Testis (tissue), 2 donors: ENCODE measurements around the gene TYK2.

Source experiments
- CTCF ChIP-seq, 3 experiments: fragments of 450-650 bp in 2 of 3; fragments of 200-600 bp in 1 of 3; sonication (generic) in 1 of 3; IDR thresholded peaks; one replicate each; pipeline ENCODE4 v1.5.1; 2016 to 2019; ENCODE audit warnings: antibody characterized with exemption in 3 of 3, mild to moderate bottlenecking in 2 of 3, moderate library complexity in 1 of 3
- POLR2A ChIP-seq: fragments of 450-650 bp; IDR thresholded peaks from one replicate; pipeline ENCODE4 v1.6.1; 2017; ENCODE audit warnings: antibody characterized with exemption, mild to moderate bottlenecking, moderate library complexity

DNA sequence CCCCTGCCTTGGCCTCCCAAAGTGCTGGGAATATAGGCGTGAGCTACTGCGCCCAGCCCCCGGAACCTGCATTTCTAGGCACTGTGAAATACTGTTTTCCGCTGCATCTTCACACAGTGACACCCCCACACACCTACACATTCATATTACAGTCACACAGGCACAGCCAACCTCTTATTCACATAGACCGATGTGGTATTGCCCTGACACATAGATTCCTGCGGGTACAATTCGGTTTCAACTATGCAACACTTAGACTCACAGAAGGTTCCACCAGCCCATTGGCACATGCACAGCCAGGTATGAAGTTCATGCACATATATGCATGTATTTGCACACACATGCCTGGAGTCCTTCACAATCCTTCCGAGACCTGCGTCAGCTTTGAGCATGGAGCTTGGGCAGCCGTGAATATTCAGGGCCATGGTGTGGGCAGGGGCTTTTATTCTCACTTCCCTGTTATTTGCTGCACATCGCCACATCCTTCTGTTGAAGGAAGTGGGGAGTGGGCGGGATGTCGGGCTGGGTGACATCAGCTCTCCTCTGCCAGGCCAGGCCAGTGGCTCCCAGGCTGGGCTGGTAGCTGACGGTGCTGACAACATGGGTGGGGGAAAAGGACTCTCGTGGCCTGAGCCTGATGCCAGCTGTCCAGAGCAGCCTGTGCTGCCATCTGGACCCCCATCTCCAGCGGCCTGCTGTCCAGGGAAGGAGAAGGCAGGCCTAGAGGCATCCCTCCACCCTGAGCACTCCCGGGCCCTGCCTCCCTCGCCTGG is 28.3 kb upstream of the TYK2 start:
- TF ChIP-seq CTCF (IDR thresholded peaks at IDR 0.05) (no peak), POLR2A (no peak)
